ENCODE data around the gene KRT78. TPM values are rescaled to one million over a fixed set of nuclear protein-coding genes. Genes with fewer than 3 reads are reported as not detected.

KRT78 gene
- total RNA-seq, 6 experiments from 2014 or later: not detected

- peak overlapping the region in 2 of 3 donors; percentile 26 to 40 for H3K4me3 ChIP-seq
- 1% methylated on average over 16 of the region's 38 CpGs for WGBS (ENCODE audit: insufficient coverage, low coverage, low lambda C conversion rate, missing lambda C conversion rate)
- no peak for TF ChIP-seq POLR2A (IDR thresholded peaks at IDR 0.05)
- TF ChIP-seq CTCF (IDR thresholded peaks at IDR 0.05): peak; percentile 57 to 84 (median 60)
- H3K27ac ChIP-seq: no peak overlapping the region
- no peaks in the 10 kb centered on the region for H3K9me3 ChIP-seq
- no peaks in the 10 kb centered on the region for H3K27me3 ChIP-seq
- DNase-seq: peak; percentile 78 to 84 (median 81)
- peak; percentile 92 to 94 (median 92) for ATAC-seq
- intact Hi-C loops (cut with DNase I): loop anchor here (2.0 to 10.0 kb wide), 6 partner anchors 292 to 727 kb away; partner anchors contain the start of gene KRT85 (in 1 of the 2)
- H3K4me1 ChIP-seq: peaks cover 0 to 14% (median 0%) of the 10 kb centered on the region in 4 donors
- no peaks in the 10 kb centered on the region for H3K36me3 ChIP-seq
Observed at GRCh38 chr12:52879394-52880351, 30.9 kb upstream of the KRT78 start.

- DNase-seq: no peak
- H3K27me3 ChIP-seq: no peaks in the 10 kb centered on the region
- no peak for TF ChIP-seq POLR2A (IDR thresholded peaks at IDR 0.05)
- no peak for ATAC-seq
- H3K9me3 ChIP-seq: no peaks in the 10 kb centered on the region
- no peaks in the 10 kb centered on the region for H3K36me3 ChIP-seq
- intact Hi-C loops (cut with DNase I): loop anchor here (2.0 to 10.0 kb wide), 6 partner anchors 291 to 726 kb away; partner anchors contain the start of gene KRT85 (in 1 of the 2)
- no peak overlapping the region for H3K27ac ChIP-seq
- peaks cover 0 to 8% (median 0%) of the 10 kb centered on the region in 4 donors for H3K4me1 ChIP-seq
- WGBS (ENCODE audit: insufficient coverage, low coverage, low lambda C conversion rate, missing lambda C conversion rate): 79% methylated on average over 12 of the region's 17 CpGs
- H3K4me3 ChIP-seq: no peak overlapping the region
Observed at GRCh38 chr12:52878507-52879393, 30.0 kb upstream of the KRT78 start.

GRCh38 chr12:52877242-52877641 is 28.4 kb upstream of the KRT78 start:
- TF ChIP-seq POLR2A (IDR thresholded peaks at IDR 0.05): no peak
- no peak for TF ChIP-seq CTCF (IDR thresholded peaks at IDR 0.05)
- WGBS (ENCODE audit: insufficient coverage, low coverage, low lambda C conversion rate, missing lambda C conversion rate): 67% methylated on average over 2 of the region's 3 CpGs
- peaks cover 0 to 8% (median 0%) of the 10 kb centered on the region in 4 donors for H3K4me1 ChIP-seq

GRCh38 chr12:52876372-52876771 is 27.6 kb upstream of the KRT78 start:
- Histone ChIP-seq H3K4me3 (no peak overlapping the region), H3K27me3 (no peaks in the 10 kb centered on the region), H3K4me1 (peaks cover 0 to 8% (median 0%) of the 10 kb centered on the region in 4 donors), H3K36me3 (no peaks in the 10 kb centered on the region), H3K9me3 (no peaks in the 10 kb centered on the region), H3K27ac (no peak overlapping the region)
- 92% methylated on average over 2 of the region's 7 CpGs for WGBS (ENCODE audit: insufficient coverage, low coverage, low lambda C conversion rate, missing lambda C conversion rate)
- TF ChIP-seq CTCF (IDR thresholded peaks at IDR 0.05) (no peak), POLR2A (IDR thresholded peaks at IDR 0.05) (no peak)
- intact Hi-C loops (cut with DNase I): loop anchor here (5.0 to 10.0 kb wide), 5 partner anchors 289 to 724 kb away; partner anchors contain the start of gene KRT85 (in 1 of the 2)
- ATAC-seq: no peak
- peak in 1 of 3 donors; percentile 33 for DNase-seq

More at GRCh38 chr12:52877242-52877641, 28.4 kb upstream of the KRT78 start:
- Histone ChIP-seq H3K9me3 (no peaks in the 10 kb centered on the region), H3K4me3 (no peak overlapping the region), H3K27me3 (no peaks in the 10 kb centered on the region), H3K27ac (no peak overlapping the region), H3K36me3 (no peaks in the 10 kb centered on the region)
- no peak for ATAC-seq
- intact Hi-C loops (cut with DNase I): loop anchor here (5.0 to 10.0 kb wide), 5 partner anchors 290 to 725 kb away; partner anchors contain the start of gene KRT85 (in 1 of the 2)
- DNase-seq: no peak
